ENCODE results near the gene STXBP1. TPM values are rescaled to one million over a fixed set of nuclear protein-coding genes. Genes with fewer than 3 reads are reported as not detected.

STXBP1 gene
- total and polyA plus RNA-seq, 9 of the 15 experiments (the other 6 are each of a cell fraction or from before 2014, with no cell fraction given): 4.6 to 35.1 (median 9.7) TPM

DNA sequence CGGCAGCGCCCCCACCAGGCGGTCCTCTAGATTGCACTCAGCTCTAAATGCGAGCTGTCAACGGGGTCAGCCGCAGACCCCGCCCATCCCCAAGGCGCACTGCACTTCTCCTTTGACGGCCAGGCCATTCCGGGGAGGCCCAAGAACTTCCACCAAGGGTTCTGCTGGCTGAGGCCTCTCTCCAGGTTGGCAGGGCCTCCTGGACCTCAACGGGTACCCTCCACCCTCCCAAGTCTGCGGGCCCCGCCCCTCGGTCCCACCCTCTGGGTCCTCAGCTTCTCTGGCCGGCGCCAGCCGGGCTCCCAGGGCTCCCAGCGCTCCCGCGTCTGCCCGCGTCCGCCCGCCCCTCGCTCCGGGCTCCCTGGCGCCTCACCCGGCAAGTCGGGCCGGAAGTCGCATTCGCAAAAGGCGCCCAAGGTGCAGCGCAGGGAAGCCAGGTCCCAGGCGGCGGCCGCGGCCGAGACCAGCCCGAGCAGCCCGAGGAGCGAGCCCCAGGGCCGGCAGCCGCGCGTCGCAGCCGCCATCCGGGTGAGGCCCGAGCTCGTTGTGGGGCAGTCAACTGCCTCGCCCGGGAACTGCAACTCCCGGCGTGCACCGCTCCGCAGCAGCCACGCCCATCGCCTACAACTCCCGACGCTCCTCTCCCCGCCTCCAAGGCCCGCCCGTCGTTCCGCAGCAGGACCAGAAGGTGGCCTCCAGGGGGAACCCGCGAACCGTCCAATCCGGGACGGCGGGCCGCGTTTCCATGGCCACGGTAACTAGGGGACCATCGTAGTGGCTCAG, 122.9 kb downstream of the STXBP1 start, which contains the start of gene TOR2A (continued):
- TF ChIP-seq MYNN (IDR thresholded peaks at IDR 0.05) (peak; percentile 100), MYNN (CRISPR knock-in tag; IDR thresholded peaks at IDR 0.05) (peak; percentile 92), CC2D1A (IDR thresholded peaks at IDR 0.05) (peak; percentile 82), ZNF445 (CRISPR knock-in tag; IDR thresholded peaks at IDR 0.05; ENCODE audit: low read depth) (no peak), ZNF165 (CRISPR knock-in tag; IDR thresholded peaks at IDR 0.05; ENCODE audit: borderline replicate concordance) (no peak), SOX6 (IDR thresholded peaks at IDR 0.05) (0 out of 2 replicates have a peak, but pooled peaks have one; percentile 23), ZNF717 (CRISPR knock-in tag; IDR thresholded peaks at IDR 0.05) (no peak), PML (IDR thresholded peaks at IDR 0.05; ENCODE audit: low read length) (peak; percentile 66; the same call in 1 of the 2 replicates), NCOA2 (IDR thresholded peaks at IDR 0.05; ENCODE audit: partially characterized antibody in 2 of 2) (no peak), HCFC1 (IDR thresholded peaks at IDR 0.05; ENCODE audit: low read depth, low read length) (peak; percentile 98), BRD4 (IDR thresholded peaks at IDR 0.05) (0 out of 2 replicates have a peak, but pooled peaks have one; percentile 37), GTF2A2 (tag; IDR thresholded peaks at IDR 0.05) (no peak), CBX2 (IDR thresholded peaks at IDR 0.05; ENCODE audit: insufficient read depth, low read length, poor library complexity, severe bottlenecking) (no peak), ELF4 (CRISPR knock-in tag; IDR thresholded peaks at IDR 0.05) (no peak), NELFE (IDR thresholded peaks at IDR 0.05; ENCODE audit: insufficient read depth, insufficient read length) (no peak), ZNF444 (CRISPR knock-in tag; IDR thresholded peaks at IDR 0.05) (no peak), ZNF77 (CRISPR knock-in tag; IDR thresholded peaks at IDR 0.05) (no peak), SRSF9 (IDR thresholded peaks at IDR 0.05; ENCODE audit: borderline replicate concordance, low read depth, low read length) (no peak), PHF8 (IDR thresholded peaks at IDR 0.05; ENCODE audit: borderline replicate concordance, low read length) (peak; percentile 90), ZNF384 (IDR thresholded peaks at IDR 0.05; ENCODE audit: low read depth, low read length) (0 out of 2 replicates have a peak, but pooled peaks have one; percentile 10), ZBTB7A (IDR thresholded peaks at IDR 0.05; ENCODE audit: borderline replicate concordance, control insufficient read depth, low read depth, low read length) (peak; percentile 91), KLF13 (tag; IDR thresholded peaks at IDR 0.05; ENCODE audit: borderline replicate concordance, low read depth) (peak; percentile 60; the same call in 1 of the 2 replicates), ZNF253 (CRISPR knock-in tag; conservative IDR thresholded peaks at IDR 0.05) (no peak), HDGF (IDR thresholded peaks at IDR 0.05) (no peak), ZNF140 (CRISPR knock-in tag; IDR thresholded peaks at IDR 0.05) (no peak)
- TF ChIP-seq, protein P1, sequence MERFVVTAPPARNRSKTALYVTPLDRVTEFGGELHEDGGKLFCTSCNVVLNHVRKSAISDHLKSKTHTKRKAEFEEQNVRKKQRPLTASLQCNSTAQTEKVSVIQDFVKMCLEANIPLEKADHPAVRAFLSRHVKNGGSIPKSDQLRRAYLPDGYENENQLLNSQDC (CRISPR knock-in tag; IDR thresholded peaks at IDR 0.05): no peak
- TF ChIP-seq, protein P2, sequence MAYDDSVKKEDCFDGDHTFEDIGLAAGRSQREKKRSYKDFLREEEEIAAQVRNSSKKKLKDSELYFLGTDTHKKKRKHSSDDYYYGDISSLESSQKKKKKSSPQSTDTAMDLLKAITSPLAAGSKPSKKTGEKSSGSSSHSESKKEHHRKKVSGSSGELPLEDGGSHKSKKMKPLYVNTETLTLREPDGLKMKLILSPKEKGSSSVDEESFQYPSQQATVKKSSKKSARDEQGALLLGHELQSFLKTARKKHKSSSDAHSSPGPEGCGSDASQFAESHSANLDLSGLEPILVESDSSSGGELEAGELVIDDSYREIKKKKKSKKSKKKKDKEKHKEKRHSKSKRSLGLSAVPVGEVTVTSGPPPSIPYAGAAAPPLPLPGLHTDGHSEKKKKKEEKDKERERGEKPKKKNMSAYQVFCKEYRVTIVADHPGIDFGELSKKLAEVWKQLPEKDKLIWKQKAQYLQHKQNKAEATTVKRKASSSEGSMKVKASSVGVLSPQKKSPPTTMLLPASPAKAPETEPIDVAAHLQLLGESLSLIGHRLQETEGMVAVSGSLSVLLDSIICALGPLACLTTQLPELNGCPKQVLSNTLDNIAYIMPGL (CRISPR knock-in tag; IDR thresholded peaks at IDR 0.05): peak; percentile 50; the same call in 1 of the 2 replicates

Measured in K562 (cell line).